ENCODE data around the gene KL.

DNA sequence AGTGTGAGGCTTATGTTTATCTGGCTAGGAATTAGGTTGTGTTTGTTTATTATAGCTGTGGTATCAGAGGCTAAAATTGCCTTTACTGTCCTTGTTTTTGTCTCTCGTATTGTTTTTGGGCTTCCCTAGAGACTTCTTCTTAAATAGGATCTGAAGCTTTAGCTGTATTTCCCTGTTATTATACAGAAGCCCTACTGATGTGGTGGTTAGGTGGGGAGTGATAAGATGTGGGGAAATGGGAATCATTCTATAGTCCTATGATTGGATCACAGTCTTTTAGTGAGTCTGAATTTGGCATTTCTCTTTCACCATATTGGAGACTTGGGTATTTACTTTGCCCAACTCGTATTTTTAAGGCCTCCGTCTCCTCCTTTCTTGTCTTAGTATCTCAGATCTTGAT is 8.3 kb upstream of the KL start:
- TF ChIP-seq POLR2A (IDR thresholded peaks at IDR 0.05; ENCODE audit: low read depth, low read length), result no peak
- TF ChIP-seq POLR2AphosphoS5 (IDR thresholded peaks at IDR 0.05; ENCODE audit: low read depth, low read length), result no peak
